ENCODE measurements around the gene GPM6B. TPM values are rescaled to one million over a fixed set of nuclear protein-coding genes. Genes with fewer than 3 reads are reported as not detected.

Gene GPM6B
- total and polyA plus RNA-seq, 2 experiments from 2014 or later: 82.6 to 95.4 TPM

DNA sequence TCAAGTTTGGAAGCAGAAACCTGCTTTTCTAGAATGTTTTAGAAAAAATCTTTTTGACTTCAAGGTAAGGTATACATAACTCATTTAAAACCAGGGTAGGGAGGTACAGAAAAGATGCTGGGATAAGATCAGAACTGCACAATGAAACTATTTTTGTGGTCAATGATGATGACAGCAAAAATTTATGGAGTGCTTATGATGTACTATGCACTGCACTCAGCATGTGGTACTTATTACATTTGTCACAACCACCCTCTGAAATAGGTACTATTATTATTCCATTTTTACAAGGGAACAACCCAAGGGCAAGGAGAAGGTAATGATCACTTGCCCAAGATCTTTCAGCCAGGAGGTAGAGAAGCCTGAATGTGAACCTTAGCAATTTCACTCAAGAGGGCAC, 8.0 kb downstream of the GPM6B start:
- no peaks in the 10 kb centered on the region for H3K9me3 Mint-ChIP-seq
- H3K4me3 ChIP-seq: no peak overlapping the region
- peaks cover 5% of the 10 kb centered on the region; the same call in 1 of the 3 replicates for H3K36me3 Mint-ChIP-seq (ENCODE audit: low read depth)
- no peaks in the 10 kb centered on the region for H4K20me1 ChIP-seq (replicated peaks; ENCODE audit: insufficient read depth)
- H2AFZ ChIP-seq: no peak overlapping the region
- H3K4me3 Mint-ChIP-seq: no peak overlapping the region
- no peak for DNase-seq (ENCODE audit: low spot score)
- no peaks in the 10 kb centered on the region for H3K36me3 ChIP-seq (ENCODE audit: insufficient read depth)
- no peak for TF ChIP-seq JUNB (IDR thresholded peaks at IDR 0.05; ENCODE audit: unreplicated experiment)
- no peak for TF ChIP-seq EZH2 (IDR thresholded peaks at IDR 0.05; ENCODE audit: low read depth, unreplicated experiment)
- no peak for TF ChIP-seq POLR2AphosphoS5 (IDR thresholded peaks at IDR 0.05; ENCODE audit: low read depth)
- no peak for TF ChIP-seq NANOG (IDR thresholded peaks at IDR 0.05; ENCODE audit: borderline replicate concordance)
- TF ChIP-seq ETS1 (IDR thresholded peaks at IDR 0.05): no peak
- TF ChIP-seq CREB1 (CRISPR knock-in tag; IDR thresholded peaks at IDR 0.05; ENCODE audit: low read depth): no peak
- TF ChIP-seq, protein P1, sequence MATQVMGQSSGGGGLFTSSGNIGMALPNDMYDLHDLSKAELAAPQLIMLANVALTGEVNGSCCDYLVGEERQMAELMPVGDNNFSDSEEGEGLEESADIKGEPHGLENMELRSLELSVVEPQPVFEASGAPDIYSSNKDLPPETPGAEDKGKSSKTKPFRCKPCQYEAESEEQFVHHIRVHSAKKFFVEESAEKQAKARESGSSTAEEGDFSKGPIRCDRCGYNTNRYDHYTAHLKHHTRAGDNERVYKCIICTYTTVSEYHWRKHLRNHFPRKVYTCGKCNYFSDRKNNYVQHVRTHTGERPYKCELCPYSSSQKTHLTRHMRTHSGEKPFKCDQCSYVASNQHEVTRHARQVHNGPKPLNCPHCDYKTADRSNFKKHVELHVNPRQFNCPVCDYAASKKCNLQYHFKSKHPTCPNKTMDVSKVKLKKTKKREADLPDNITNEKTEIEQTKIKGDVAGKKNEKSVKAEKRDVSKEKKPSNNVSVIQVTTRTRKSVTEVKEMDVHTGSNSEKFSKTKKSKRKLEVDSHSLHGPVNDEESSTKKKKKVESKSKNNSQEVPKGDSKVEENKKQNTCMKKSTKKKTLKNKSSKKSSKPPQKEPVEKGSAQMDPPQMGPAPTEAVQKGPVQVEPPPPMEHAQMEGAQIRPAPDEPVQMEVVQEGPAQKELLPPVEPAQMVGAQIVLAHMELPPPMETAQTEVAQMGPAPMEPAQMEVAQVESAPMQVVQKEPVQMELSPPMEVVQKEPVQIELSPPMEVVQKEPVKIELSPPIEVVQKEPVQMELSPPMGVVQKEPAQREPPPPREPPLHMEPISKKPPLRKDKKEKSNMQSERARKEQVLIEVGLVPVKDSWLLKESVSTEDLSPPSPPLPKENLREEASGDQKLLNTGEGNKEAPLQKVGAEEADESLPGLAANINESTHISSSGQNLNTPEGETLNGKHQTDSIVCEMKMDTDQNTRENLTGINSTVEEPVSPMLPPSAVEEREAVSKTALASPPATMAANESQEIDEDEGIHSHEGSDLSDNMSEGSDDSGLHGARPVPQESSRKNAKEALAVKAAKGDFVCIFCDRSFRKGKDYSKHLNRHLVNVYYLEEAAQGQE (IDR thresholded peaks at IDR 0.05; ENCODE audit: unreplicated experiment): no peak
- no peak for TF ChIP-seq ZNF114 (CRISPR knock-in tag; IDR thresholded peaks at IDR 0.05)
- no peak for TF ChIP-seq EZH2phosphoT487 (IDR thresholded peaks at IDR 0.05; ENCODE audit: unreplicated experiment)
- TF ChIP-seq ZNF331 (CRISPR knock-in tag; IDR thresholded peaks at IDR 0.05; ENCODE audit: low read depth): no peak
- TF ChIP-seq STAT1 (IDR thresholded peaks at IDR 0.05; ENCODE audit: unreplicated experiment): no peak
- TF ChIP-seq, protein P2, sequence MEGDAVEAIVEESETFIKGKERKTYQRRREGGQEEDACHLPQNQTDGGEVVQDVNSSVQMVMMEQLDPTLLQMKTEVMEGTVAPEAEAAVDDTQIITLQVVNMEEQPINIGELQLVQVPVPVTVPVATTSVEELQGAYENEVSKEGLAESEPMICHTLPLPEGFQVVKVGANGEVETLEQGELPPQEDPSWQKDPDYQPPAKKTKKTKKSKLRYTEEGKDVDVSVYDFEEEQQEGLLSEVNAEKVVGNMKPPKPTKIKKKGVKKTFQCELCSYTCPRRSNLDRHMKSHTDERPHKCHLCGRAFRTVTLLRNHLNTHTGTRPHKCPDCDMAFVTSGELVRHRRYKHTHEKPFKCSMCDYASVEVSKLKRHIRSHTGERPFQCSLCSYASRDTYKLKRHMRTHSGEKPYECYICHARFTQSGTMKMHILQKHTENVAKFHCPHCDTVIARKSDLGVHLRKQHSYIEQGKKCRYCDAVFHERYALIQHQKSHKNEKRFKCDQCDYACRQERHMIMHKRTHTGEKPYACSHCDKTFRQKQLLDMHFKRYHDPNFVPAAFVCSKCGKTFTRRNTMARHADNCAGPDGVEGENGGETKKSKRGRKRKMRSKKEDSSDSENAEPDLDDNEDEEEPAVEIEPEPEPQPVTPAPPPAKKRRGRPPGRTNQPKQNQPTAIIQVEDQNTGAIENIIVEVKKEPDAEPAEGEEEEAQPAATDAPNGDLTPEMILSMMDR (conservative IDR thresholded peaks at IDR 0.05; ENCODE audit: low read depth in 2 of 2): no peak
- TF ChIP-seq, protein P3, sequence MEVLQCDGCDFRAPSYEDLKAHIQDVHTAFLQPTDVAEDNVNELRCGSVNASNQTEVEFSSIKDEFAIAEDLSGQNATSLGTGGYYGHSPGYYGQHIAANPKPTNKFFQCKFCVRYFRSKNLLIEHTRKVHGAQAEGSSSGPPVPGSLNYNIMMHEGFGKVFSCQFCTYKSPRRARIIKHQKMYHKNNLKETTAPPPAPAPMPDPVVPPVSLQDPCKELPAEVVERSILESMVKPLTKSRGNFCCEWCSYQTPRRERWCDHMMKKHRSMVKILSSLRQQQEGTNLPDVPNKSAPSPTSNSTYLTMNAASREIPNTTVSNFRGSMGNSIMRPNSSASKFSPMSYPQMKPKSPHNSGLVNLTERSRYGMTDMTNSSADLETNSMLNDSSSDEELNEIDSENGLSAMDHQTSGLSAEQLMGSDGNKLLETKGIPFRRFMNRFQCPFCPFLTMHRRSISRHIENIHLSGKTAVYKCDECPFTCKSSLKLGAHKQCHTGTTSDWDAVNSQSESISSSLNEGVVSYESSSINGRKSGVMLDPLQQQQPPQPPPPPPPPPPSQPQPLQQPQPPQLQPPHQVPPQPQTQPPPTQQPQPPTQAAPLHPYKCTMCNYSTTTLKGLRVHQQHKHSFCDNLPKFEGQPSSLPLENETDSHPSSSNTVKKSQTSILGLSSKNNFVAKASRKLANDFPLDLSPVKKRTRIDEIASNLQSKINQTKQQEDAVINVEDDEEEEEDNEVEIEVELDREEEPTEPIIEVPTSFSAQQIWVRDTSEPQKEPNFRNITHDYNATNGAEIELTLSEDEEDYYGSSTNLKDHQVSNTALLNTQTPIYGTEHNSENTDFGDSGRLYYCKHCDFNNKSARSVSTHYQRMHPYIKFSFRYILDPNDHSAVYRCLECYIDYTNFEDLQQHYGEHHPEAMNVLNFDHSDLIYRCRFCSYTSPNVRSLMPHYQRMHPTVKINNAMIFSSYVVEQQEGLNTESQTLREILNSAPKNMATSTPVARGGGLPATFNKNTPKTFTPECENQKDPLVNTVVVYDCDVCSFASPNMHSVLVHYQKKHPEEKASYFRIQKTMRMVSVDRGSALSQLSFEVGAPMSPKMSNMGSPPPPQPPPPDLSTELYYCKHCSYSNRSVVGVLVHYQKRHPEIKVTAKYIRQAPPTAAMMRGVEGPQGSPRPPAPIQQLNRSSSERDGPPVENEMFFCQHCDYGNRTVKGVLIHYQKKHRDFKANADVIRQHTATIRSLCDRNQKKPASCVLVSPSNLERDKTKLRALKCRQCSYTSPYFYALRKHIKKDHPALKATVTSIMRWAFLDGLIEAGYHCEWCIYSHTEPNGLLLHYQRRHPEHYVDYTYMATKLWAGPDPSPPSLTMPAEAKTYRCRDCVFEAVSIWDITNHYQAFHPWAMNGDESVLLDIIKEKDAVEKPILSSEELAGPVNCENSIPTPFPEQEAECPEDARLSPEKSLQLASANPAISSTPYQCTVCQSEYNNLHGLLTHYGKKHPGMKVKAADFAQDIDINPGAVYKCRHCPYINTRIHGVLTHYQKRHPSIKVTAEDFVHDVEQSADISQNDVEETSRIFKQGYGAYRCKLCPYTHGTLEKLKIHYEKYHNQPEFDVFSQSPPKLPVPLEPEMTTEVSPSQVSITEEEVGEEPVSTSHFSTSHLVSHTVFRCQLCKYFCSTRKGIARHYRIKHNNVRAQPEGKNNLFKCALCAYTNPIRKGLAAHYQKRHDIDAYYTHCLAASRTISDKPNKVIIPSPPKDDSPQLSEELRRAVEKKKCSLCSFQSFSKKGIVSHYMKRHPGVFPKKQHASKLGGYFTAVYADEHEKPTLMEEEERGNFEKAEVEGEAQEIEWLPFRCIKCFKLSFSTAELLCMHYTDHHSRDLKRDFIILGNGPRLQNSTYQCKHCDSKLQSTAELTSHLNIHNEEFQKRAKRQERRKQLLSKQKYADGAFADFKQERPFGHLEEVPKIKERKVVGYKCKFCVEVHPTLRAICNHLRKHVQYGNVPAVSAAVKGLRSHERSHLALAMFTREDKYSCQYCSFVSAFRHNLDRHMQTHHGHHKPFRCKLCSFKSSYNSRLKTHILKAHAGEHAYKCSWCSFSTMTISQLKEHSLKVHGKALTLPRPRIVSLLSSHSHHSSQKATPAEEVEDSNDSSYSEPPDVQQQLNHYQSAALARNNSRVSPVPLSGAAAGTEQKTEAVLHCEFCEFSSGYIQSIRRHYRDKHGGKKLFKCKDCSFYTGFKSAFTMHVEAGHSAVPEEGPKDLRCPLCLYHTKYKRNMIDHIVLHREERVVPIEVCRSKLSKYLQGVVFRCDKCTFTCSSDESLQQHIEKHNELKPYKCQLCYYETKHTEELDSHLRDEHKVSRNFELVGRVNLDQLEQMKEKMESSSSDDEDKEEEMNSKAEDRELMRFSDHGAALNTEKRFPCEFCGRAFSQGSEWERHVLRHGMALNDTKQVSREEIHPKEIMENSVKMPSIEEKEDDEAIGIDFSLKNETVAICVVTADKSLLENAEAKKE (CRISPR knock-in tag; IDR thresholded peaks at IDR 0.05): no peak
- H3K79me2 ChIP-seq (replicated peaks; ENCODE audit: insufficient read depth): peaks cover 8% of the 10 kb centered on the region
- H3K27me3 Mint-ChIP-seq (ENCODE audit: insufficient read depth, low read depth, poor library complexity): peaks cover 3% of the 10 kb centered on the region
- peaks cover 22% of the 10 kb centered on the region for H3K4me1 Mint-ChIP-seq
- ATAC-seq: no peak
- no peaks in the 10 kb centered on the region for H3F3A ChIP-seq (replicated peaks; ENCODE audit: low read depth)
- no peak overlapping the region for H3K27ac Mint-ChIP-seq
- no peaks in the 10 kb centered on the region for H3K9me2 ChIP-seq (ENCODE audit: insufficient read depth)
- no peak overlapping the region for H3K4me2 ChIP-seq
- H3K27ac ChIP-seq (ENCODE audit: low read depth): no peak overlapping the region
- H3K4me1 ChIP-seq (ENCODE audit: insufficient read depth): peaks cover 19% of the 10 kb centered on the region
- no peaks in the 10 kb centered on the region for H3K27me3 ChIP-seq (ENCODE audit: insufficient read depth)

All from GM23338 (cell line).